Ascending aorta (tissue), 2 donors: ENCODE results near the gene LEMD2. TPM values are rescaled to one million over a fixed set of nuclear protein-coding genes. Genes with fewer than 3 reads are reported as not detected.

ENCODE experiments used
- DNase-seq, 2 donors: peaks; one replicate each; pipeline ENCODE4 v3.0.0-alpha.2; 2019; ENCODE audit warnings: low spot score in 2 of 2
- H3K27ac ChIP-seq, 2 donors: fragments of 200-600 bp; sonication (generic); one replicate each; pipeline ENCODE4 v1.5.1; 2016 to 2017; ENCODE audit warnings: mild to moderate bottlenecking in 1 of 2
- H3K27me3 ChIP-seq: fragments of 200-600 bp; sonication (generic); one replicate; pipeline ENCODE4 v1.5.1; 2017
- H3K36me3 ChIP-seq, 2 donors: fragments of 200-600 bp; sonication (generic); one replicate each; pipeline ENCODE4 v1.5.1; 2016
- H3K4me1 ChIP-seq, 2 donors: fragments of 200-600 bp; sonication (generic); one replicate each; pipeline ENCODE4 v1.5.1; 2016 to 2017; ENCODE audit warnings: mild to moderate bottlenecking in 1 of 2
- H3K4me3 ChIP-seq, 2 donors: fragments of 200-600 bp; sonication (generic); one replicate each; pipeline ENCODE4 v1.5.1; 2016 to 2017; ENCODE audit warnings: mild to moderate bottlenecking in 1 of 2
- H3K9me3 ChIP-seq, 2 donors: fragments of 200-600 bp; sonication (generic); one replicate each; pipeline ENCODE4 v1.5.1; 2016
- CTCF ChIP-seq, 3 experiments: fragments of 200-600 bp in 2 of 3; fragments of 450-650 bp in 1 of 3; sonication (generic) in 2 of 3; IDR thresholded peaks; one replicate each; pipeline ENCODE4 v1.5.1; 2016 to 2019; ENCODE audit warnings: antibody characterized with exemption in 3 of 3, mild to moderate bottlenecking in 1 of 3, moderate library complexity in 1 of 3
- intact Hi-C: fragments of 100-400 bp; cut with DNase I; formaldehyde crosslinking; loops from one replicate; pipeline ENCODE4 v1.15.1; 2023
- total RNA-seq: library from RNA; depleted of rRNA; stranded (reverse); fragments of >200 nt; gene quantifications from one replicate; pipeline ENCODE4 v1.1.0, GENCODE V29; 2016

LEMD2 gene
- total RNA-seq, 1 donor from 2014 or later: 104 TPM

GRCh38 chr6:33764036-33764435, 24.9 kb downstream of the LEMD2 start:
- Histone ChIP-seq H3K4me3 (no peak overlapping the region), H3K36me3 (no peaks in the 10 kb centered on the region), H3K27ac (no peak overlapping the region), H3K9me3 (no peaks in the 10 kb centered on the region), H3K4me1 (peaks cover 0 to 4% of the 10 kb centered on the region in 2 donors), H3K27me3 (no peaks in the 10 kb centered on the region)
- no peak for TF ChIP-seq CTCF (IDR thresholded peaks at IDR 0.05)
- no peak for DNase-seq
- intact Hi-C loops: no loop called here

GRCh38 chr6:33763483-33763882, 25.4 kb downstream of the LEMD2 start:
- intact Hi-C loops: no loop called here

GRCh38 chr6:33762713-33763112, 26.2 kb downstream of the LEMD2 start:
- Histone ChIP-seq H3K9me3 (no peaks in the 10 kb centered on the region), H3K36me3 (no peaks in the 10 kb centered on the region), H3K4me1 (no peaks in the 10 kb centered on the region), H3K27me3 (no peaks in the 10 kb centered on the region), H3K27ac (no peak overlapping the region), H3K4me3 (no peak overlapping the region)
- TF ChIP-seq CTCF (IDR thresholded peaks at IDR 0.05): no peak
- DNase-seq: no peak
- intact Hi-C loops: no loop called here

More at GRCh38 chr6:33763483-33763882, 25.4 kb downstream of the LEMD2 start:
- Histone ChIP-seq H3K27me3 (no peaks in the 10 kb centered on the region), H3K4me1 (no peaks in the 10 kb centered on the region), H3K27ac (no peak overlapping the region), H3K9me3 (no peaks in the 10 kb centered on the region), H3K36me3 (no peaks in the 10 kb centered on the region), H3K4me3 (no peak overlapping the region)
- no peak for TF ChIP-seq CTCF (IDR thresholded peaks at IDR 0.05)
- DNase-seq: no peak

GRCh38 chr6:33761922-33762629, 26.9 kb downstream of the LEMD2 start:
- no peaks in the 10 kb centered on the region for H3K4me1 ChIP-seq
- H3K4me3 ChIP-seq: no peak overlapping the region
- intact Hi-C loops: no loop called here
- H3K36me3 ChIP-seq: no peaks in the 10 kb centered on the region
- DNase-seq: no peak
- no peak overlapping the region for H3K27ac ChIP-seq
- H3K27me3 ChIP-seq: no peaks in the 10 kb centered on the region
- TF ChIP-seq CTCF (IDR thresholded peaks at IDR 0.05): peak in 2 of 3 experiments; percentile 7 to 14
- no peaks in the 10 kb centered on the region for H3K9me3 ChIP-seq

GRCh38 chr6:33761581-33761921, 27.4 kb downstream of the LEMD2 start:
- H3K27ac ChIP-seq: no peak overlapping the region
- no peaks in the 10 kb centered on the region for H3K4me1 ChIP-seq
- H3K27me3 ChIP-seq: no peaks in the 10 kb centered on the region
- H3K9me3 ChIP-seq: no peaks in the 10 kb centered on the region
- DNase-seq: no peak
- no peaks in the 10 kb centered on the region for H3K36me3 ChIP-seq
- no peak for TF ChIP-seq CTCF (IDR thresholded peaks at IDR 0.05)
- intact Hi-C loops: no loop called here
- H3K4me3 ChIP-seq: no peak overlapping the region
